WTC11 (cell line): ENCODE measurements around the gene NHERF1. TPM values are rescaled to one million over a fixed set of nuclear protein-coding genes. Genes with fewer than 3 reads are reported as not detected.

Experiments
- ATAC-seq: fragments of 200-7000 bp; cut with Tn5 transposase; 2 replicates; pipeline ENCODE4 v1.10.0; 2021; ENCODE audit warnings: mild to moderate bottlenecking, moderate library complexity
- CTCF ChIA-PET: fragments of 300-600 bp; sonication (Branson Sonifier 250); formaldehyde crosslinking; loops from one replicate; lab custom pipeline; 2021; ENCODE audit warnings: antibody characterized with exemption; lab: Charles Lee
- POLR2A ChIA-PET: fragments of 350-600 bp; sonication (Branson Sonifier 250); formaldehyde crosslinking; loops from one replicate; lab custom pipeline; 2021; ENCODE audit warnings: antibody characterized with exemption; lab: Charles Lee
- DNase-seq: peaks from one replicate; pipeline ENCODE4 v3.0.0; 2021; ENCODE audit warnings: low spot score
- H3K27ac Mint-ChIP-seq: 2 replicates; pipeline ENCODE4 v1.8.0; 2021; ENCODE audit warnings: mixed read lengths
- H3K27me3 Mint-ChIP-seq: 2 replicates; pipeline ENCODE4 v1.8.0; 2021; ENCODE audit warnings: low read depth, mild to moderate bottlenecking, moderate library complexity, mixed read lengths
- H3K36me3 Mint-ChIP-seq: 2 replicates; pipeline ENCODE4 v1.8.0; 2021; ENCODE audit warnings: mixed read lengths
- H3K4me1 Mint-ChIP-seq: 2 replicates; pipeline ENCODE4 v1.8.0; 2022; ENCODE audit warnings: mixed read lengths
- H3K4me3 Mint-ChIP-seq: 2 replicates; pipeline ENCODE4 v1.8.0; 2021; ENCODE audit warnings: mild to moderate bottlenecking, moderate library complexity, mixed read lengths
- H3K9me3 Mint-ChIP-seq: 2 replicates; pipeline ENCODE4 v1.8.0; 2021; ENCODE audit warnings: mixed read lengths
- AR ChIP-seq: fragments of 250-450 bp; sonication (Bioruptor Pico); IDR thresholded peaks from 2 replicates; pipeline ENCODE4 v1.9.0; 2021; ENCODE audit warnings: mild to moderate bottlenecking
- FOXJ3 ChIP-seq: sonication (generic); formaldehyde crosslinking; IDR thresholded peaks from 2 replicates; pipeline ENCODE4 v1.9.0; 2021; ENCODE audit warnings: missing genetic modification reagents, mild to moderate bottlenecking, borderline replicate concordance
- GRHL2 ChIP-seq: fragments of 250-450 bp; sonication (Bioruptor Pico); IDR thresholded peaks from 2 replicates; pipeline ENCODE4 v1.8.0; 2022; ENCODE audit warnings: mild to moderate bottlenecking, moderate library complexity; ENCODE audit not compliant: insufficient replicate concordance, severe bottlenecking
- NFATC4 ChIP-seq: fragments of 250-450 bp; sonication (Bioruptor Pico); IDR thresholded peaks from 2 replicates; pipeline ENCODE4 v1.9.0; 2021; ENCODE audit warnings: mild to moderate bottlenecking
- SOX15 ChIP-seq: fragments of 250-450 bp; sonication (Bioruptor Pico); IDR thresholded peaks from 2 replicates; pipeline ENCODE4 v1.9.0; 2021; ENCODE audit warnings: mild to moderate bottlenecking
- TCF7 ChIP-seq: sonication (generic); formaldehyde crosslinking; IDR thresholded peaks from 2 replicates; pipeline ENCODE4 v1.8.0; 2022; ENCODE audit warnings: mild to moderate bottlenecking, low read depth, missing genetic modification reagents, moderate library complexity
- ZNF121 ChIP-seq: sonication (generic); formaldehyde crosslinking; IDR thresholded peaks from 2 replicates; pipeline ENCODE4 v1.8.0; 2023; ENCODE audit warnings: missing genetic modification reagents
- ZNF138 ChIP-seq: sonication (generic); formaldehyde crosslinking; conservative IDR thresholded peaks from 2 replicates; pipeline ENCODE4 v1.8.1; 2022; ENCODE audit warnings: mild to moderate bottlenecking, moderate library complexity, missing genetic modification reagents
- ZNF416 ChIP-seq: fragments of 250-450 bp; sonication (Bioruptor Pico); IDR thresholded peaks from 2 replicates; pipeline ENCODE4 v1.9.0; 2021; ENCODE audit warnings: mild to moderate bottlenecking, inconsistent platforms
- ZNF423 ChIP-seq: fragments of 250-450 bp; sonication (Bioruptor Pico); IDR thresholded peaks from 2 replicates; pipeline ENCODE4 v2.1.2; 2022; ENCODE audit warnings: mild to moderate bottlenecking, moderate library complexity
- total RNA-seq: library from RNA; stranded (reverse); gene quantifications from 3 replicates; pipeline ENCODE4 v1.2.3, GENCODE V29; 2021
- TF ChIP-seq, protein P1 (sequence below): sonication (generic); formaldehyde crosslinking; IDR thresholded peaks from 2 replicates; pipeline ENCODE4 v1.8.0; 2023; ENCODE audit warnings: missing genetic modification reagents, mild to moderate bottlenecking, borderline replicate concordance
- TF ChIP-seq, protein P2 (sequence below): sonication (generic); formaldehyde crosslinking; IDR thresholded peaks from 2 replicates; pipeline ENCODE4 v1.8.1; 2022; ENCODE audit warnings: mild to moderate bottlenecking, moderate library complexity, missing genetic modification reagents
- TF ChIP-seq, protein P3 (sequence below): sonication (generic); formaldehyde crosslinking; IDR thresholded peaks from 2 replicates; pipeline ENCODE4 v1.8.1; 2023; ENCODE audit warnings: mild to moderate bottlenecking, missing genetic modification reagents
- TF ChIP-seq, protein P4 (sequence below): sonication (generic); formaldehyde crosslinking; conservative IDR thresholded peaks from 2 replicates; pipeline ENCODE4 v1.8.1; 2022; ENCODE audit warnings: mild to moderate bottlenecking, missing genetic modification reagents
- TF ChIP-seq, protein P5 (sequence below): sonication (generic); formaldehyde crosslinking; IDR thresholded peaks from 2 replicates; pipeline ENCODE4 v1.8.1; 2023; ENCODE audit warnings: mild to moderate bottlenecking, missing genetic modification reagents, moderate library complexity

The NHERF1 gene
- total RNA-seq, 1 experiment from 2014 or later, result 111 TPM

DNA sequence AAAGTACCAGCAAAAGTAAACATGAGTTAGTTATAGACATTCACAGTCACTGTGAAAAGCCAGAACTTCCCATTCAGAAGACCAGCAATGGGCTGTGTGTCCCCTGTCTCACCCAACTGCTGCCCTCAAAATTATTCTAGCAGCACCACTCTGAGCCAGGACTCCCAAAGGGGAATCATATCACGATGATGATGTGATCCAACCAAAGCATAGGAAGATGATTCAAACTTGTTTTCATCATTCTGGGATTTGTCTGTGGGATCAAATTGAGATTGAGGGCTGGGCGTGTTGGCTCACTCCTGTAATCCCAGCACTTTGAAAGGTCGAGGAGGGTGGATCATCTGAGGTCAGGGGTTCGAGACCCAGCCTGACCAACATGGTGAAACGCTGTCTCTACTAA is 34.1 kb downstream of the NHERF1 start (continued):
- TF ChIP-seq, protein P1, sequence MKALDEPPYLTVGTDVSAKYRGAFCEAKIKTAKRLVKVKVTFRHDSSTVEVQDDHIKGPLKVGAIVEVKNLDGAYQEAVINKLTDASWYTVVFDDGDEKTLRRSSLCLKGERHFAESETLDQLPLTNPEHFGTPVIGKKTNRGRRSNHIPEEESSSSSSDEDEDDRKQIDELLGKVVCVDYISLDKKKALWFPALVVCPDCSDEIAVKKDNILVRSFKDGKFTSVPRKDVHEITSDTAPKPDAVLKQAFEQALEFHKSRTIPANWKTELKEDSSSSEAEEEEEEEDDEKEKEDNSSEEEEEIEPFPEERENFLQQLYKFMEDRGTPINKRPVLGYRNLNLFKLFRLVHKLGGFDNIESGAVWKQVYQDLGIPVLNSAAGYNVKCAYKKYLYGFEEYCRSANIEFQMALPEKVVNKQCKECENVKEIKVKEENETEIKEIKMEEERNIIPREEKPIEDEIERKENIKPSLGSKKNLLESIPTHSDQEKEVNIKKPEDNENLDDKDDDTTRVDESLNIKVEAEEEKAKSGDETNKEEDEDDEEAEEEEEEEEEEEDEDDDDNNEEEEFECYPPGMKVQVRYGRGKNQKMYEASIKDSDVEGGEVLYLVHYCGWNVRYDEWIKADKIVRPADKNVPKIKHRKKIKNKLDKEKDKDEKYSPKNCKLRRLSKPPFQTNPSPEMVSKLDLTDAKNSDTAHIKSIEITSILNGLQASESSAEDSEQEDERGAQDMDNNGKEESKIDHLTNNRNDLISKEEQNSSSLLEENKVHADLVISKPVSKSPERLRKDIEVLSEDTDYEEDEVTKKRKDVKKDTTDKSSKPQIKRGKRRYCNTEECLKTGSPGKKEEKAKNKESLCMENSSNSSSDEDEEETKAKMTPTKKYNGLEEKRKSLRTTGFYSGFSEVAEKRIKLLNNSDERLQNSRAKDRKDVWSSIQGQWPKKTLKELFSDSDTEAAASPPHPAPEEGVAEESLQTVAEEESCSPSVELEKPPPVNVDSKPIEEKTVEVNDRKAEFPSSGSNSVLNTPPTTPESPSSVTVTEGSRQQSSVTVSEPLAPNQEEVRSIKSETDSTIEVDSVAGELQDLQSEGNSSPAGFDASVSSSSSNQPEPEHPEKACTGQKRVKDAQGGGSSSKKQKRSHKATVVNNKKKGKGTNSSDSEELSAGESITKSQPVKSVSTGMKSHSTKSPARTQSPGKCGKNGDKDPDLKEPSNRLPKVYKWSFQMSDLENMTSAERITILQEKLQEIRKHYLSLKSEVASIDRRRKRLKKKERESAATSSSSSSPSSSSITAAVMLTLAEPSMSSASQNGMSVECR, result no peak
- TF ChIP-seq, protein P2, sequence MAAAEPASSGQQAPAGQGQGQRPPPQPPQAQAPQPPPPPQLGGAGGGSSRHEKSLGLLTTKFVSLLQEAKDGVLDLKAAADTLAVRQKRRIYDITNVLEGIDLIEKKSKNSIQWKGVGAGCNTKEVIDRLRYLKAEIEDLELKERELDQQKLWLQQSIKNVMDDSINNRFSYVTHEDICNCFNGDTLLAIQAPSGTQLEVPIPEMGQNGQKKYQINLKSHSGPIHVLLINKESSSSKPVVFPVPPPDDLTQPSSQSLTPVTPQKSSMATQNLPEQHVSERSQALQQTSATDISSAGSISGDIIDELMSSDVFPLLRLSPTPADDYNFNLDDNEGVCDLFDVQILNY (CRISPR knock-in tag), result no peak
- TF ChIP-seq ZNF138 (no peak), ZNF423 (no peak), GRHL2 (CRISPR knock-in tag) (no peak), ZNF121 (CRISPR knock-in tag) (no peak), ZNF416 (CRISPR knock-in tag) (no peak), NFATC4 (CRISPR knock-in tag) (no peak)
- TF ChIP-seq, protein P3, sequence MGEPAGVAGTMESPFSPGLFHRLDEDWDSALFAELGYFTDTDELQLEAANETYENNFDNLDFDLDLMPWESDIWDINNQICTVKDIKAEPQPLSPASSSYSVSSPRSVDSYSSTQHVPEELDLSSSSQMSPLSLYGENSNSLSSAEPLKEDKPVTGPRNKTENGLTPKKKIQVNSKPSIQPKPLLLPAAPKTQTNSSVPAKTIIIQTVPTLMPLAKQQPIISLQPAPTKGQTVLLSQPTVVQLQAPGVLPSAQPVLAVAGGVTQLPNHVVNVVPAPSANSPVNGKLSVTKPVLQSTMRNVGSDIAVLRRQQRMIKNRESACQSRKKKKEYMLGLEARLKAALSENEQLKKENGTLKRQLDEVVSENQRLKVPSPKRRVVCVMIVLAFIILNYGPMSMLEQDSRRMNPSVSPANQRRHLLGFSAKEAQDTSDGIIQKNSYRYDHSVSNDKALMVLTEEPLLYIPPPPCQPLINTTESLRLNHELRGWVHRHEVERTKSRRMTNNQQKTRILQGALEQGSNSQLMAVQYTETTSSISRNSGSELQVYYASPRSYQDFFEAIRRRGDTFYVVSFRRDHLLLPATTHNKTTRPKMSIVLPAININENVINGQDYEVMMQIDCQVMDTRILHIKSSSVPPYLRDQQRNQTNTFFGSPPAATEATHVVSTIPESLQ (CRISPR knock-in tag), result no peak
- TF ChIP-seq, protein P4, sequence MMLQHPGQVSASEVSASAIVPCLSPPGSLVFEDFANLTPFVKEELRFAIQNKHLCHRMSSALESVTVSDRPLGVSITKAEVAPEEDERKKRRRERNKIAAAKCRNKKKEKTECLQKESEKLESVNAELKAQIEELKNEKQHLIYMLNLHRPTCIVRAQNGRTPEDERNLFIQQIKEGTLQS (CRISPR knock-in tag), result no peak

GRCh38 chr17:74784125-74784810 is 35.8 kb downstream of the NHERF1 start:
- CTCF ChIA-PET, result interaction anchor here (0.6 to 4.2 kb wide), 10 partner anchors 9 to 127 kb away, joined by 3 to 39 read pairs (median 4); partner anchors contain the start of gene RAB37
- ATAC-seq (no peak), DNase-seq (no peak)
- TF ChIP-seq SOX15 (CRISPR knock-in tag), result no peak
- TF ChIP-seq TCF7 (CRISPR knock-in tag), result no peak
- TF ChIP-seq AR, result no peak
- no peak for TF ChIP-seq FOXJ3 (CRISPR knock-in tag)
- TF ChIP-seq, protein P5, sequence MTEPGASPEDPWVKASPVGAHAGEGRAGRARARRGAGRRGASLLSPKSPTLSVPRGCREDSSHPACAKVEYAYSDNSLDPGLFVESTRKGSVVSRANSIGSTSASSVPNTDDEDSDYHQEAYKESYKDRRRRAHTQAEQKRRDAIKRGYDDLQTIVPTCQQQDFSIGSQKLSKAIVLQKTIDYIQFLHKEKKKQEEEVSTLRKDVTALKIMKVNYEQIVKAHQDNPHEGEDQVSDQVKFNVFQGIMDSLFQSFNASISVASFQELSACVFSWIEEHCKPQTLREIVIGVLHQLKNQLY (CRISPR knock-in tag), result no peak
- no peaks in the 10 kb centered on the region for H3K36me3 Mint-ChIP-seq
- H3K27me3 Mint-ChIP-seq, result no peaks in the 10 kb centered on the region
- no peaks in the 10 kb centered on the region for H3K9me3 Mint-ChIP-seq
- POLR2A ChIA-PET, result interaction anchor here (0.7 kb wide), 1 partner anchor 35 kb away, joined by 5 read pairs; no protein-coding TSS in a partner anchor
- H3K27ac Mint-ChIP-seq, result no peak overlapping the region; the same call in 1 of the 2 replicates
- H3K4me3 Mint-ChIP-seq, result no peak overlapping the region
- H3K4me1 Mint-ChIP-seq, result peaks cover 22% of the 10 kb centered on the region
